ENCODE data around the gene STXBP2.

The STXBP2 gene

DNA sequence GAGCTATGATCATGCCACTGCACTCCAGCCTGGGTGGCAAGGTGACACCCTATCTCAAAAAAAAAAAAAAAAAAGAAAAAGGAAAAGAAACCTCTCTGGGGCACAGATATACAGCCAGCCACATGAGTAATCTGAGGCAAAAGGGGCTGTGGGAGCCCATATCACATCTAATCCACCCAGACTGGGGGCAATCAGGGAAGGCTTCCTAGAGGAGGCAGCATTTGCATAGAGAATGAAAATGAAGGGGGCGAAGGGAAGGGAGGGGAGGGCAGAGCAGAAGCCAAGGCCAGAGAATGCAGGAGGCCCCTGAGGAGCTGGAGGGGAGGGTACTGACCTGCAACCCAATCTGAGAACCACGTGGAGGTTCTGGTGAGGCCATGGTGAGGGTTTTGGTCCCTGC is 13.2 kb downstream of the STXBP2 start:
- no peak for DNase-seq (ENCODE audit: low read depth)

DNA sequence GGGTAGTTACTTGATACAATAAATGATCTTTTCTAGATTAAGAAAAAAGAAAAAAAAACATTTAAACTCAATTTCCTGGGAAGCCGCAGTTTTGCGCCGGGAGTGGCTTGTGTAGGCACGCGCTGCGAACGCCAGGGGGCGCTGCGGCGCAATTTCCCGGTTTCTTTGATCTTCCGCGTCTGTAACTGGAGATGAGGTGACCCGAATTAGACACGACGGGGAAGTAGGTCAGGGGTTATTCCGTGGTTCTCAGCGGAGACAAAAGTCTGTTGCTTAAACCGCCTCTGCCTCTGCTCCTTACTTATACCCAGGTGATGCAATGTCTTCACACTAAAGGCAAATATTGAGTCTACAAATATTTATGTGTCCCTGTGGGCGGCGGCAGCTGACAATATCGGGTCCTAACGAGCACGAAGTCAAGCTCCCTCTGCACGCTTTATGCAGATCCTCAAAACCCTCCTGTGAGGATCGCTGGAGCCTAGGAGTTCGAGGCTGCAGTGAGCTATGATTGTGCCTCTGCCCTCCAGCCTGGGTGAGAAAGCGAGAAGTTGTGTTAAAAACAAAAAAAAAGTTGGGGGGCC is 15.2 kb downstream of the STXBP2 start:
- peak; percentile 34 for DNase-seq (ENCODE audit: low read depth)

DNA sequence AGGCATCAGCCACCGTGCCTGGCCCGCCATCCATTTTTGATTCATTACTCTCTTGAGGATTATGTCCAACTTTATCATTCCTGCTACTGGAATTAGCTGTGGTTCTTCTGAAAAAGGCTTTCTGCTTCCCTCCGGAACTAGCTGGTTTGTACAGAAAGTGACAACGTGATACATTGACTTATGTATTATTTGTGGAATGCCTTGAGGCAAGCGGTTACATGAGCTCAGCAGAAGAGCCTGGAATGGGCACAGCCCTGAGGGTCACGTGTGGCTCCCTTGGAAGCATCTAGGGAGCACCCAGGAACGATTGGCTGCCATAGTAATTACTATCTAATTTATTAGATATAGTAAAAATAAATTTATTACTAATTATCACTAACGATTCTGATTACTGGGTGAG is 17.5 kb downstream of the STXBP2 start:
- DNase-seq (ENCODE audit: low read depth): no peak

DNA sequence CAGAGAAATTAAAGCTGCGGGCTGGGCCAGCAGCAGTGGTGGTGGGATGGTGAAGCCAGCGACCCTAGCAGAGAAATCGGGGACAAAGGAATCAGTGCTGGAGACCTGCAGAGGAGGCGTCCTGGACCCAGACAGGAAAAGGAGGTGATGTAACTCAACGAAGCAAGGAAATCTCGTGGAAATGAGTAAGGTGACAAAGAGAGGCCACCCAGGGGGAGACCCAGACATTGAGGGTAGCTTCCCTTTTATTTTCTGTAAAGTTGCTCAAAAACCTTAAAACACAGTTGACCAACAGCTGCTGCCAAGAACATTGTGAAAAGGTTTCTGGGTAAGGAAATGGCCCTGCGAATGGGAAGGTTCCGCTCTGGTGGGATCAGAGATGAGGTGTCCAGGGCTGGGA is 18.7 kb downstream of the STXBP2 start:
- no peak for DNase-seq (ENCODE audit: low read depth)

DNA sequence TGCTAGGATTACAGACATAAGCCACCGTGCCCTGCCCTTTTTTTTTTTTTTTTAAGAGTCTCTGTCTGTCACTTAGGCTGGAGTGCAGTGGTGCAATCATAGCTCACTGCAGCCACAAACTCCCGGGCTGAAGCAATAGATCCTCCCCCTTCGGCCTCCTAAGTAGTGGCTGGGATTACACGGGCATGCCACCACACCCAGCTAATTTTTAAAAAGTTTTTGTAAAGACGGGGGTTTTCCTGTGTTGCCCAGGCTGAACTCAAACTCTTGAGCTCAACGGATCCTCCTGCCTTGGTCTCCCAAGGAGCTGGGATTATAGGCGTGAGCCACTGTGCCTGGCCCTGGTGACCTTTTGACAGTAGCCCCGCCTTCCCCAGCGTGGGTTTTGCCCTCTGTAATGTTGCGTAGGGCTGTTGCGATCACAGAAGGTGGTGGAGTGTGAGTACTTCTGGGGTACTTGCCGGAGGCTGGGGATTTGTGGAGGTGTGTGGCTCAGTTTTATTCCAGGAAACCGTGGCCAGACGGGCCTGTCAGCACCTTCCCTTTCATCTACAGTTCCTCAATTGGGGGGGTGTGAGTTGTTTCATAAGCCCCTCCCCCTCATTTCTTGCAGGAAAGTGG is 20.3 kb downstream of the STXBP2 start:
- DNase-seq (ENCODE audit: low read depth): no peak

DNA sequence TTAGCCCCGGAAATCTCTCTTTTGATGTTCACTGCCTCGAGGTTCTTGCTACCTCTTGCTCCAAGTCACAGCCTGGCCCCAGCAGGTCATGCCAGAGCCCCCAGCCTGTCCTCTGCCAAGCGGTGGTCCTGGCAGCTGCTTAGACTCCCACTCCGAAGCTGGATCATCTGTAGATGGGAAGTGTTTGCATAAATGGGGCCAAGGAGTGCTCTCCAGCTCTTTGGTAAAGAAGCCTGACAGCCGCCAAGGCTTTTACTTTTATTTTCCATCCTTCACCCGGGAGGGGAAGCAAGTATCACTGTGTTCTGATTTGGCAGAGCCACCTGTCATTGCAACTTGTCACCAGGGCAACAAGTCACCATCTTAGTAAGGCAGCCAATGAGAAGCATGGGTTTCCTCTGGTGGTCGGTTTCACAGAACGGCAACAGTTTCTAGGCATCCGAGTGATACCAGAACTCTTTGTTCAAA is 21.3 kb downstream of the STXBP2 start:
- DNase-seq (ENCODE audit: low read depth): no peak

DNA sequence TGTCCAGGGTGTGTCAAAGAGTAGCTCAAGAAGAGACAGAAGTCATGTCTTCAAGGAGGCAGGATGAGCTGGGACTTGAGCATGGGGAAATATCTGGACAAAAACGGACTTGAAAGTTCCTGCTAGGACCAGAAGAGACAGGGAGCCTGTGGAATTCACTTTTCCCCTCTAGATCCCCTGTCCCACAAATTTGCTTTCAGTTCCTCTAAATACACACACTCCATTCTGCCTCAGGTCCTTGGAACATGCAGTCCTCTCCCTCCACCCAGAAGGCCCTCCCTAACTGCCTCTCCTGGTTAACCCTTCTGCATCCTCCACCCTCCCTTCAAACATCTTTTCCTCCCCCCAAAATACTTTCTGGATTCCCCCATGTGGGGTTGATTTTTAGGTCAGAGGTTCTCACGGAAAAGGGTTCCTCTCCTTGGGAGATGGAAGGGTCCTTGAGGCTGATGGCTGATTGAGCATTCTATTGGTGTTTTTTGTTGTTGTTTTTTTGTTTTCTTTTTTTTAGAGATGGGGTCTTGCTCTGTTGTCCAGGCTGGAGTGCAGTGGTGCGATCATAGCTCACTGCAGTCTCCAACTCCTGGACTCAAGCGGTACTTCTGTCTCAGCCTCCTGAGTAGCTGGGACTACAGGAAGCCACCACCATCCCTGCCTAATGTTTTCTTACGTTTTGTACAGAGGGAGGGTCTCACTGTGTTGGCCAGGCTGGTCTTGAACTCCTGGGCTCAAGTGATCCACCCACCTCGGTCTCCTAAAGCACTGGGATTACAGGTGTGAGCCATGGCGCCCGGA is 25.0 kb downstream of the STXBP2 start:
- DNase-seq (ENCODE audit: low read depth): no peak

DNA sequence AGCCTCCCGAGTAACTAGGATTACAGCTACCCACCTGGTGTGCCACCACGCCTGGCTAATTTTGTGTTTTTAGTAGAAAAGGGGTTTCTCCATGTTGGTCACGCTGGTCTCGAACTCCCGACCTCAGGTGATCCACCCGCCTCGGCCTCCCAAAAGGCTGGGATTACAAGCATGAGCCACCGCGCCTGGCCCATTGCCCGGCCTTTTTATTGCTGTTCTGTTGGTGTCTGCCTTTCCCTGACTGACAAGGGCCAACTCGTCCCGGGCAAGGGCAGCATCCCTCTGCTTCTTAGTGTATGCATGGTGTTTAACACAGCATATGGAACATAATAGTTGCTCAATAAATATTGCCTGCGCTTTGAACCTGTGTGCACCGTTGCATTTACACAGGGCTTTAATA is 25.7 kb downstream of the STXBP2 start:
- no peak for DNase-seq (ENCODE audit: low read depth)

DNA sequence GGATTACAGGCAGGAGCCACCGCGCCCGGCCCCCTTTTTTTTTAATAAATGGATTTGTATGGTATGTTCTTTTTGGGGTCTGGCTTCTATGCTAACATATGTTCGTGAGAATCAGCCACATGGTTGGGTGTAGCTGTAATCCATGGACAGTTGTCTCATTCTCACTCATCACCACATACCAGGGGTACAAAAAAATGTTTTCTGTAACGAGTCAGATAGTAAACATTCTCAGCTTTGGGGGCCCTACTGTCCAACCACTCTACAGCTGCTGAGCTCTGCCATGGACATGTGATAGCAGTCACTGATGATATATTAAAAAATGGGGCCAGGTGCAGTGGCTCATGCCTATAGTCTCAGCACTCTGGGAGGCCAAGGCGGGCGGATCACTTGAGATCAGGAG is 26.8 kb downstream of the STXBP2 start:
- DNase-seq (ENCODE audit: low read depth): no peak

DNA sequence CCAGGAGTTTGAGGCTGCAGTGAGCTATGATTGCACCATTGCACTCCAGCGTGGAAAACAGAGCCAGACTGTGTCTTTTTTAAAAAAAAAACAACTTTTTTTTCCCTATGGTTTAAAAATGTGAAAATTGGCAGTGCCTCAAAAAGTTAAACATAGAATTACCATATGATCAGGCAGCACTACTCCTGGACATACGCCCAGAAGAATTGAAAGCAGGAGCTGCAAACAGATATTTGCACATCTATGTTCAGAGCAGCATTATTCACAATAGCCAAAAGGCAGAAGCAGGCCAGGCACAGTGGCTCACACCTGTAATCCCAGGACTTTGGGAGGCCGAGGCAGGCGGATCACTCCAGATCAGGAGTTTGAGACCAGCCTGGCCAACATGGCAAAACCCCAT is 28.2 kb downstream of the STXBP2 start:
- no peak for DNase-seq (ENCODE audit: low read depth)

DNA sequence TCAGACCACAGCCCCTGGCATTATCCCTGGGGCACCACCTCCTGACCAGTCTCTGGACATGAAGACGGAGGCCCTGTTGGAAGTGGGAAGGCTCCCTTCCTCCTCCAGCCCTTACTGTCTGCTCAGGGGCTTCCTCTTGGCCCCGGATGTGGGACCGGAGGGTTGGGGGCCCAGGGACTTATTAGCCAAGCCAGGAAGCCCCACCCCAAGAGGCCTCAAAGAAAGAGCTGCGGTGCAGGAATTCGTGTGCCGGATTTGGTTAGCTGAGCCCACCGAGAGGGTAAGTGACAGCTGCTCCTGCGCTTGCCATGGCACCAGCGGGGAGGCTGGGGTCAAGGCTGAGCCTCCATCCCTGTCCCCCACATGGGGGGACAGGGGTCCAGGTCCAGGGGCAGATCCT is 31.9 kb downstream of the STXBP2 start, which contains the start of gene RETN:
Gene RETN, plus strand, starts transcription at position 208 of the 400 bp plus-strand sequence. CDS start 278 bp downstream, outside the sequence.
- no peak for DNase-seq (ENCODE audit: low read depth)

DNA sequence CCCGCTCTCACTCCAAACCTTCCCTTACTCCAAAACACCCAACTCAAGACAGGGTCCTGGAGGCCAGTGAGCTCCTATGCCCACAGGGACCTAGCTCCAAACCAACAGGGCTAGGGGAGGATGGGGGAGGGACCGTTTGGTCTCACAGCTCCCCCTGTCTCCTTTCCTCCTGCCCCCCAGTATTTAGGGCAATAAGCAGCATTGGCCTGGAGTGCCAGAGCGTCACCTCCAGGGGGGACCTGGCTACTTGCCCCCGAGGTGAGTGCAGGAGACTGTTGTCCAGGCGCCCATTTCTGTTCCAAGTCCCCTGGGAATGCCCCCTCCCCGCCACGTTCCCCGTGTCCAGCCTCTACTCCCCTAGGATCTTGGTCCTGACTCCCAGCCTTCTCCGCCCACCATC is 32.7 kb downstream of the STXBP2 start:
- no peak for DNase-seq (ENCODE audit: low read depth)

DNA sequence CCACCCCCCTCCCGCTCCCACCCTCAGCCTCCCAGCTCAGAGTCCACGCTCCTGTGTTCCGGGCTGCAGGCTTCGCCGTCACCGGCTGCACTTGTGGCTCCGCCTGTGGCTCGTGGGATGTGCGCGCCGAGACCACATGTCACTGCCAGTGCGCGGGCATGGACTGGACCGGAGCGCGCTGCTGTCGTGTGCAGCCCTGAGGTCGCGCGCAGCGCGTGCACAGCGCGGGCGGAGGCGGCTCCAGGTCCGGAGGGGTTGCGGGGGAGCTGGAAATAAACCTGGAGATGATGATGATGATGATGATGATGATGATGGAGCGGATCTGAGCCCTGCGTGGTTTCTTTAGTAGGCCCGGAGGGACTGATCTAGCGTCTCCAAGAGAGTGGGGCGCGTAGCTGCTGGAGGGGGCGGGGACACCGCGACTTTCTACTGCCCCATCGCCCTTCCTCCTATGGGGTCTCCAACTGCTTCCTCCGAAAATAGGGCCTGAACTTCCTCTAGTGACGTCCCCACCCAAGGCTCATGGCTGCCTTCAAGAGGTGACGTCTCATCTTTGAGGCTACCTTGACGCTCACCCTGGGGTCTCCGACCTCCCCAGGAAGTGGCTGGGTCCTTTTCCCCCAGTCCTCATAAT is 33.4 kb downstream of the STXBP2 start:
- DNase-seq (ENCODE audit: low read depth): no peak

DNA sequence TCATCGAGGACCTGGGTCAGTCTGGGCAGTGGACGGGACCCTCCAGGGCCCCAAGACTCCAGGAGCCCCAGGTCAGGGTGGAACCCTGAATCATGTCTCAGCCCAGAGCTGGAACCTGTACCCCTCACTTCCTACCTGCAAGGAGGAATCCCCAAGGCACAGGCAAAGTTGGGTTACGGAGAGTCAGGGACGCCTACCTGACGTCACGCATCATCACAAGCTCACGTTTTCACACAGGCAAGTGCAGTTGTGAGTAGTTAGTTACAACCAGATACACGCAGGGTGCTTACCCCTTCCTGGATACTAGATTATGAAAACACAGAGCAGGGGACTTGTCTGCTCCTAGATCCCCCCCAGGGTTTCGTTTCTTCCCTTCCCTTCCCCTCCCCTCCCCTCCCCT is 33.9 kb downstream of the STXBP2 start:
- DNase-seq (ENCODE audit: low read depth): no peak

DNA sequence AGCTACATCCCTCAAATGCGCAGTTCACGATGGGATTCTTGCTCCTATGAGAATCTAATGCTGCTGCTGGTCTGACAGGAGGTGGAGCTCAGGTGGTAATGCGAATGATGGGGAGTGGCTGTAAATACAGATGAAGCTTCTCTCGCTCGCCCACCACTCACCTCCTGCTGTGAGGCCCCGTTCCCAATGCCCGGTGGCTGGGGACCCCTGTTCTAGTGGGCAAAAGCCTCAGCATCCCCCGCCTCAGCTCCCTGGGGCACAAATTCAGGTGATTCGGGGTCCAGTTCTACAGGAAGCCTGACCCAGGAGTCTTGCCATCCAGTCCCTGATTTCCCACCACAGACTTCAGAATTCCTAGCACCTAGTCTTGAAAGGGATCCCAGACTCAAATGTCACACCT is 35.6 kb downstream of the STXBP2 start:
- DNase-seq (ENCODE audit: low read depth): no peak

DNA sequence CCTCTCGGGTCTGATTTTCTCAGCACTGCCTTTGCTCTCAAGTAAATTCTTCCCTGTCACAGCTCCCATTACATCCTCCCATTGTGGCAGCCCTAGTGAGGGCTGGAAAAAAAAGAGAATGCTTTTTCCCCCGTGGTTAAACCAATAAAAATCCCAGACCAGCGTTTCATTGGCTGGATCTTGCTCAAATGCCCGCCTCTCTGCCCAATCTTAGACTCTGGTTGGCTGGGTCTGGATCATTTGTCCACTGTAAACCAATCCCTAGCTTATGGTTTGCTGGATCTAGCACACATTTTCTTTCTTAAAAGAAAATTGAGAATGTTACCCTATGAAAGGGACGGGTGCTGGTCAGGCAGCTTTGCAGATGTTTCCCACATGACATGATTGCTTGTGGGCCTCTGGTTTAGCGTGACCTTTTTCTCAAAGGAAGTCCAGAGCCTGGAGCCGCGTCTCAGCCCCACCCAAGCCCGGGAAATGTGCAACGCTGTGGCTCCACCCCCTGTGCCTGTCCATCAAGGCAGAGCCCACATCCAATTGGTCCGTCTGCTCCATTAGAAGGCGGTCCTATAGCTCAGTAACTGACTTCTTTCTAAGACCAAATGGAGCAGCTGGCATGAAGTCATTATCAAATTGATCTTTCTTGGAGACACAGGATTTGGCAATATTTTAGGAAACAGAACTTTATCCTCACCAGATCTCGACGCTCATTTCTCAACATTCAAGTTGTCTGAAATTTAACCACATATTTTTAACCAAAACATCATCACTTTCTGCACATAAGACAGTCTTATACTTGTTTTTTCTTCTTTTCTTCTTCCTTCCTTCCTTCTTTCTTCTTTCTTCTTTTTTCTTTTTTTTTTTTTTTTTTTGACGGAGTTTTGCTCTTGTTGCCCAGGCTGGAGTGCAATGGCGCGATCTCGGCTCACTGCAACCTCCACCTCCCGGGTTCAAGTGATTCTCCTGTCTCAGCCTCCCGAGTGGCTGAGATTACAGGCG is 37.4 kb downstream of the STXBP2 start:
- DNase-seq (ENCODE audit: low read depth): no peak

DNA sequence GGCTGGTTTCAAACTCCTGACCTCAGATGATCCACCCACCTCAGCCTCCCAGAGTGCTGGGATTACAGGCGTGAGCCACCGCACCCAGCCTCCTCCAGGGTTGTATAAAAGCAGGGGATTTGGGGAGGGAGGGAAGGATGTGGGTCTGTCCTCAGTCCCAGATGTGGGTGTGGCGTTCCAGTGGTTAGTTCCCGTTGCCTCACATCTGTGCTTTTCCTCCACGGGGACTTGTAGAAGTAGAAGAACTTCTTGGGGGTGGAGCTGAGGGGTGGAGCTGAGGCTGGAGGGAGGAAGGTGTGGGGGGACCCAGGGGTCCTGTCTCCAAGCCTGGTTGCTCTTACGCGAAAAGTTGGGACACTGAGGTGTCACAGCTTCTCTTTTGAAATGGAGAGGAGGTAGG is 39.5 kb downstream of the STXBP2 start:
- no peak for DNase-seq (ENCODE audit: low read depth)

DNA sequence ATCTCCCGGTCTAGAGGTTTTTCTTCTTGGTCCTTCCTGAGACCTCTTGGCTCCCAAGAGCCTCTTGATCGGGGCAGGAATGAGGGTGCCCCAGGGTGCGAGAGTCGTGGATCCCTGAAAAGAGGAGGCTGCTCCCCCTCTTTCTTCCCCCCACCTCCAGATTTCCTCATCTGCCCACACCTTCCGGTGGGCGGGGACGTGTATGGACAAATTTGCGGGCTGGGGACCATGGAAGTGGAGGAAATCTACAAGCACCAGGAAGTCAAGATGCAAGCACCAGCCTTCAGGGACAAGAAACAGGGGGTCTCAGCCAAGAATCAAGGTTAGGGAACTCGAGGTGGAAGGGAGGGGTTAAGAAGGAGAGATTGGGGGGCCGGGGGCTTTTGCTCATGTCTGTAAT is 39.9 kb downstream of the STXBP2 start, which contains the start of gene MCEMP1:
Gene MCEMP1, plus strand, starts transcription at position 237 of the 400 bp plus-strand sequence. Its CDS starts 31 bp downstream, at position 268.
- DNase-seq (ENCODE audit: low read depth): no peak

DNA sequence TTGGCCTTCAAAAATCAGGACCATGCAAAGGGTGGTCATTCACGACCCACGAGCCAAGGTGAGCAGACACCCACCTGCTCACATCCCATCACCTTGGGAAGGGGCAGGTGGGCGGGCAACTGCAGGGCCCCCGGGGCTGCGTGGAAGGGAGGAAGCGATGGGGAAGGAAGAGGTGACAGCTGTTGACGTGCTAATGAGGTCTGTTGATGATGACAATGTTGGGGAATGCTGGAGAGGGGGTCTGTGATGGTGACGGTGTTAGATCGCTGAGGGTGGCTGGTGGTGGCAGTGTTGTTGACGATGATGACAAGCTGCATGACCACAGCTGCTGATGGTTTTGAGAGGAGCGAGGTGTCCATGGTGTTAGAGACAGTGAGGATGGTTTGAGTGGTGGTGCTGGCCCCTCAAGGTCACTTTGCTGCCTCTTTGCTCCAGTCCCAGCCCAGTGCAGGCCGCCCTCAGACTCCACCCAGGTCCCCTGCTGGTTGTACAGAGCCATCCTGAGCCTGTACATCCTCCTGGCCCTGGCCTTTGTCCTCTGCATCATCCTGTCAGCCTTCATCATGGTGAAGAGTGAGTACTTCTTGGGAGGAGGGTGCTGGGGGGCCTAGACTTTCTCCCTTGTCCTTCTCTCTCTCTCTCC is 40.9 kb downstream of the STXBP2 start:
- DNase-seq (ENCODE audit: low read depth): no peak

DNA sequence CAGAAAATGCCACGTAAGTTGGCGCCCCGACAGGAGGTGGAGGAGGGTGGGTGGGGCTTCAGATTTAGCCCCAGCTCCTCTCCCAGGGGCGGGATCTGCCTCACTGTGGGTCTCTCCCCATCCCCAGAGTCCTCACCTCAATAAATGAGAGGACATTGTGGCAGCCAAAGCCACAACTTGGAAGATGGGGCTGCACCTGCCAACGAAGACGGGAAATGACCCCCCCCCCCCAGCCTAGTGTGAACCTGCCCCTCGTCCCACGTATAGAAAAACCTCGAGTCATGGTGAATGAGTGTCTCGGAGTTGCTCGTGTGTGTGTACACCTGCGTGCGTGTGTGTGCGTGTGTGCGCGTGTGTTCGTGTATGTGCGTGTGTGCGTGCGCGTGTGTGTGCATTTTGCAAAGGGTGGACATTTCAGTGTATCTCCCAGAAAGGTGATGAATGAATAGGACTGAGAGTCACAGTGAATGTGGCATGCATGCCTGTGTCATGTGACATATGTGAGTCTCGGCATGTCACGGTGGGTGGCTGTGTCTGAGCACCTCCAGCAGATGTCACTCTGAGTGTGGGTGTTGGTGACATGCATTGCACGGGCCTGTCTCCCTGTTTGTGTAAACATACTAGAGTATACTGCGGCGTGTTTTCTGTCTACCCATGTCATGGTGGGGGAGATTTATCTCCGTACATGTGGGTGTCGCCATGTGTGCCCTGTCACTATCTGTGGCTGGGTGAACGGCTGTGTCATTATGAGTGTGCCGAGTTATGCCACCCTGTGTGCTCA is 42.3 kb downstream of the STXBP2 start:
- DNase-seq (ENCODE audit: low read depth): no peak

Measured in HS-27A (cell line).